ENCODE measurements around the gene PTCD2.

PTCD2 gene

DNA sequence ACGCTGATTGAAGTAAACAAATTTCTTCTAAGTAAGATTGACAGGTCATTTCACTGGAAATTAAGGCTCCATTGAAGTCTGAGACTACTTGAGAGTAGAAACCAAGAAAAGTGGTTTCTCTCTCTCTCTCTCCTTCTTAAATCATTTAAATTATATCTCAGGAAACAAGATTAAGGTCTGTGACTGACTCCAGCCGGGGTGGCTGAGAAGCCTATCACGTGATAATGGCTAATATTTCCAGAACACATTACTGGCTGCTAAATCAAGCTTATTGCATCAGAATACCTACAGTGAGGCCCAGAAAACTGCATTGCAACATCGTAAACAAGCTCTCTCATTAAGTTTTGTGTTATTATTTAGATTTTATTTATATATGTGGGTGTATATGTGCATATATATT lies 88.4 kb downstream of the PTCD2 start:
- Histone ChIP-seq H3K4me2 (ENCODE audit: low read length) (no peak overlapping the region), H3K9me3 (ENCODE audit: low read length) (no peaks in the 10 kb centered on the region), H3F3A (ENCODE audit: insufficient read depth, low read length) (no peaks in the 10 kb centered on the region), H3K4me3 (ENCODE audit: low read depth, low read length, poor library complexity, severe bottlenecking) (no peak overlapping the region), H3K27me3 (ENCODE audit: insufficient read depth, low read length) (no peaks in the 10 kb centered on the region), H3K36me3 (ENCODE audit: insufficient read depth, low read length) (no peaks in the 10 kb centered on the region), H3K9me2 (ENCODE audit: low read depth, low read length) (no peaks in the 10 kb centered on the region), H2AFZ (ENCODE audit: low read length) (no peak overlapping the region), H3K79me2 (ENCODE audit: insufficient read depth, low read length) (no peaks in the 10 kb centered on the region), H3K4me1 (ENCODE audit: insufficient read depth, low read length, severe bottlenecking) (no peaks in the 10 kb centered on the region), H4K20me1 (ENCODE audit: insufficient read depth, low read length) (no peaks in the 10 kb centered on the region), H3K9ac (ENCODE audit: low read length) (no peak overlapping the region), H3K27ac (ENCODE audit: low read depth, low read length, poor library complexity, severe bottlenecking) (no peak overlapping the region)
- TF ChIP-seq, protein P1, sequence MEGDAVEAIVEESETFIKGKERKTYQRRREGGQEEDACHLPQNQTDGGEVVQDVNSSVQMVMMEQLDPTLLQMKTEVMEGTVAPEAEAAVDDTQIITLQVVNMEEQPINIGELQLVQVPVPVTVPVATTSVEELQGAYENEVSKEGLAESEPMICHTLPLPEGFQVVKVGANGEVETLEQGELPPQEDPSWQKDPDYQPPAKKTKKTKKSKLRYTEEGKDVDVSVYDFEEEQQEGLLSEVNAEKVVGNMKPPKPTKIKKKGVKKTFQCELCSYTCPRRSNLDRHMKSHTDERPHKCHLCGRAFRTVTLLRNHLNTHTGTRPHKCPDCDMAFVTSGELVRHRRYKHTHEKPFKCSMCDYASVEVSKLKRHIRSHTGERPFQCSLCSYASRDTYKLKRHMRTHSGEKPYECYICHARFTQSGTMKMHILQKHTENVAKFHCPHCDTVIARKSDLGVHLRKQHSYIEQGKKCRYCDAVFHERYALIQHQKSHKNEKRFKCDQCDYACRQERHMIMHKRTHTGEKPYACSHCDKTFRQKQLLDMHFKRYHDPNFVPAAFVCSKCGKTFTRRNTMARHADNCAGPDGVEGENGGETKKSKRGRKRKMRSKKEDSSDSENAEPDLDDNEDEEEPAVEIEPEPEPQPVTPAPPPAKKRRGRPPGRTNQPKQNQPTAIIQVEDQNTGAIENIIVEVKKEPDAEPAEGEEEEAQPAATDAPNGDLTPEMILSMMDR (IDR thresholded peaks at IDR 0.05; ENCODE audit: low read length) = no peak
- TF ChIP-seq EZH2 (IDR thresholded peaks at IDR 0.05; ENCODE audit: borderline replicate concordance, low read length) = no peak

DNA sequence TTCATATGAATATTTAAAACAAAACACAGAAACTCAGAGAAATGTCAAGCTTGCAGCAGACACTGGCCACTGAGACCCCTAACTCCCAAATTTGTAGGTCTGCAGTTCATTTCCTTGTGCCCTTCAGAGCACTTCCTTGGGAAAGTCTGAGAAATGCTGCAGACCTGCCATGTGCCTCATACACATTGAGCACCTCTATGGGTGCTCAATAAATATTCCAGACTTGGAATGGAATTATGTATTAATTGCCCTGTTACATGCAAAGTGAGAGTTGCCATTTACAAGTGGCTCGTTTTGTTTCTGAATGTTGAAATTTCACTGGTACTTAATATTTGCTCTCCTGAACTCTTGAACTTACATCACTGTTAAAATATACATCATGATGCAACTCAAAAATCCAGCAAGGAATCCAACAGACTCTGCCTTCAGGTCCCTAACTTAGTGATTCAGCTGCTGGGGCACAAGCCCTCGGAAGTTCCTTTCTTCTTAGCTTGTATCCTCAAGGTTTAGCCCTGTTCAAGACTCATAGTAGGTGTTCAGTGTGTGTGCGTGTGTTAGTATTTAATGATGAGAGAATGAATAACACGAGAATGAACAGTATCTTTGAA lies 90.6 kb downstream of the PTCD2 start:
- Histone ChIP-seq H3K4me2 (ENCODE audit: low read length) (no peak overlapping the region), H3K9me3 (ENCODE audit: low read length) (no peaks in the 10 kb centered on the region), H3K27me3 (ENCODE audit: insufficient read depth, low read length) (no peaks in the 10 kb centered on the region), H2AFZ (ENCODE audit: low read length) (no peak overlapping the region), H3K79me2 (ENCODE audit: insufficient read depth, low read length) (no peaks in the 10 kb centered on the region), H3K9me2 (ENCODE audit: low read depth, low read length) (no peaks in the 10 kb centered on the region), H4K20me1 (ENCODE audit: insufficient read depth, low read length) (no peaks in the 10 kb centered on the region), H3K27ac (ENCODE audit: low read depth, low read length, poor library complexity, severe bottlenecking) (no peak overlapping the region), H3F3A (ENCODE audit: insufficient read depth, low read length) (no peaks in the 10 kb centered on the region), H3K36me3 (ENCODE audit: insufficient read depth, low read length) (no peaks in the 10 kb centered on the region), H3K4me3 (ENCODE audit: low read depth, low read length, poor library complexity, severe bottlenecking) (no peak overlapping the region), H3K4me1 (ENCODE audit: insufficient read depth, low read length, severe bottlenecking) (no peaks in the 10 kb centered on the region), H3K9ac (ENCODE audit: low read length) (no peak overlapping the region)
- TF ChIP-seq EZH2 (IDR thresholded peaks at IDR 0.05; ENCODE audit: borderline replicate concordance, low read length) = no peak
- TF ChIP-seq, protein P1 (IDR thresholded peaks at IDR 0.05; ENCODE audit: low read length) = no peak

DNA sequence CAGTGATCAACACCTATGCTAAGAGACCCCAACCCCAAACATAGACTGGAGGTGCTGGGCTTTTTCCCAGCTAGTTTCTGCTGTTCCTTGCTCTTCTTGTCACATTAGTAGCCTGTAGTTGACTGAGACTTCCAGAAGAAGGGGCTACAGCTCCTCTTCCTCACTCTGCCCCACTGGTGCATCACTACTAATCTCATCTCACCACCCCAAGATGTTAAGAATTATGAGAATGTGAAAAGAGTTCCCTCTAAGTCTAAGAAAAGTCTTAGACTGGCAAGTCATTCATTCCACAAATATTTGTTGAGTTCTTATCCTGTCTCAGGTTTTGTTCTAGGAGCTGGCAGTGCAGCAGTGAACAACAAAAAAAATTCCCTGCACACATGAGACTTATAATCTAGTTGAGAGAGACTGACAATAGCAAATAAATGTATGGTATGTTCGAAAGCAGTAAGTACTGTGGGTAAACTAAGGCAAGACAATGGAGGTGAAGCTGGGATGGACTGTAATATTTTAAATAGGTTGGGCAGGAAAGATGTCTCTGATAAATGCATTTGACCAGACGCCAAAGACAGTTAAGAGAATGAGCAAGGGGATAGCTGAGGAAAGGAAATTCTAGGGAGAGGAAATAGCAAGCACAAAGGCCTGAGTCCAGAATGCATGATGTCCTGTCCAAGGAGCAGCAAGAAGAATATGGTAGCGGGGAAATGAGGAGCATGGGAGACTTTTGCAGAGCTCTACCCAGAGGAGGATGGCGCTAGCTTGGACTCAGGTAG lies 92.3 kb downstream of the PTCD2 start:
- Histone ChIP-seq H4K20me1 (ENCODE audit: insufficient read depth, low read length) (no peaks in the 10 kb centered on the region), H3K4me2 (ENCODE audit: low read length) (no peak overlapping the region), H3K4me1 (ENCODE audit: insufficient read depth, low read length, severe bottlenecking) (no peaks in the 10 kb centered on the region), H3K36me3 (ENCODE audit: insufficient read depth, low read length) (no peaks in the 10 kb centered on the region), H3K27me3 (ENCODE audit: insufficient read depth, low read length) (no peaks in the 10 kb centered on the region), H3K9me3 (ENCODE audit: low read length) (no peaks in the 10 kb centered on the region), H3K79me2 (ENCODE audit: insufficient read depth, low read length) (no peaks in the 10 kb centered on the region), H3F3A (ENCODE audit: insufficient read depth, low read length) (no peaks in the 10 kb centered on the region), H2AFZ (ENCODE audit: low read length) (no peak overlapping the region), H3K9me2 (ENCODE audit: low read depth, low read length) (no peaks in the 10 kb centered on the region), H3K27ac (ENCODE audit: low read depth, low read length, poor library complexity, severe bottlenecking) (no peak overlapping the region), H3K9ac (ENCODE audit: low read length) (no peak overlapping the region), H3K4me3 (ENCODE audit: low read depth, low read length, poor library complexity, severe bottlenecking) (no peak overlapping the region)
- TF ChIP-seq EZH2 (IDR thresholded peaks at IDR 0.05; ENCODE audit: borderline replicate concordance, low read length) = no peak
- TF ChIP-seq, protein P1 (IDR thresholded peaks at IDR 0.05; ENCODE audit: low read length) = no peak

All from OCI-LY1 (cell line).